HEK293T (cell line): ENCODE measurements around the gene HOXB4.

Experiments
- CTCF ChIA-PET: fragments of 350-600 bp; formaldehyde crosslinking; extraction: SDS; loops from one replicate; lab custom pipeline; 2021; ENCODE audit warnings: antibody characterized with exemption, inconsistent platforms; lab: Yijun Ruan, JAX
- POLR2A ChIA-PET: fragments of 350-600 bp; formaldehyde crosslinking; extraction: SDS; loops from one replicate; lab custom pipeline; 2020; ENCODE audit warnings: antibody characterized with exemption, inconsistent platforms; lab: Yijun Ruan, JAX
- DNase-seq: peaks from one replicate; pipeline ENCODE4 v3.0.0; 2012; ENCODE audit warnings: mixed read lengths; ENCODE audit errors: extremely low spot score
- ARNT ChIP-seq: fragments of 450-650 bp; IDR thresholded peaks from 2 replicates; pipeline ENCODE4 v1.6.1; 2017; ENCODE audit warnings: mild to moderate bottlenecking
- CTBP1 ChIP-seq: fragments of 450-650 bp; IDR thresholded peaks from 2 replicates; pipeline ENCODE4 v1.6.1; 2016; ENCODE audit warnings: borderline replicate concordance
- ELF4 ChIP-seq: fragments of 450-650 bp; IDR thresholded peaks from 2 replicates; pipeline ENCODE4 v1.6.1; 2017; ENCODE audit warnings: antibody characterized with exemption
- FOXA1 ChIP-seq: fragments of 450-650 bp; IDR thresholded peaks from 2 replicates; pipeline ENCODE4 v1.6.1; 2016; ENCODE audit warnings: mild to moderate bottlenecking
- FOXK2 ChIP-seq: fragments of 450-650 bp; IDR thresholded peaks from 2 replicates; pipeline ENCODE4 v1.6.1; 2016; ENCODE audit warnings: mild to moderate bottlenecking
- FOXM1 ChIP-seq: fragments of 450-650 bp; IDR thresholded peaks from 2 replicates; pipeline ENCODE4 v1.6.1; 2017; ENCODE audit warnings: mild to moderate bottlenecking, borderline replicate concordance
- HDGF ChIP-seq: fragments of 450-650 bp; IDR thresholded peaks from 2 replicates; pipeline ENCODE4 v1.6.1; 2017; ENCODE audit warnings: antibody characterized with exemption, borderline replicate concordance
- L3MBTL2 ChIP-seq: fragments of 450-650 bp; conservative IDR thresholded peaks from 2 replicates; pipeline ENCODE4 v1.6.1; 2016; ENCODE audit warnings: mild to moderate bottlenecking
- LEF1 ChIP-seq: fragments of 450-650 bp; IDR thresholded peaks from 2 replicates; pipeline ENCODE4 v1.6.1; 2017; ENCODE audit warnings: mild to moderate bottlenecking, borderline replicate concordance
- NFRKB ChIP-seq: fragments of 450-650 bp; IDR thresholded peaks from 2 replicates; pipeline ENCODE4 v1.6.1; 2016; ENCODE audit warnings: mild to moderate bottlenecking, moderate library complexity
- PKNOX1 ChIP-seq: fragments of 450-650 bp; IDR thresholded peaks from 2 replicates; pipeline ENCODE4 v1.6.1; 2016
- SP1 ChIP-seq: fragments of 450-650 bp; IDR thresholded peaks from 2 replicates; pipeline ENCODE4 v1.6.1; 2017
- SUZ12 ChIP-seq: fragments of 450-650 bp; IDR thresholded peaks from 2 replicates; pipeline ENCODE4 v1.6.1; 2016; ENCODE audit warnings: mild to moderate bottlenecking
- TARDBP ChIP-seq: fragments of 450-650 bp; IDR thresholded peaks from 2 replicates; pipeline ENCODE4 v1.6.1; 2016
- ZNF384 ChIP-seq: fragments of 450-650 bp; IDR thresholded peaks from 2 replicates; pipeline ENCODE4 v1.6.1; 2016

The HOXB4 gene

GRCh38 chr17:48551596-48552465, 26.3 kb downstream of the HOXB4 start:
- DNase-seq, result no peak
- no peak for TF ChIP-seq FOXM1
- TF ChIP-seq ELF4, result no peak
- ChIA-PET POLR2A (no interaction called here), CTCF (no interaction called here)

GRCh38 chr17:48551214-48551555, 27.0 kb downstream of the HOXB4 start:
- no peak for TF ChIP-seq SP1
- ChIA-PET POLR2A (no interaction called here), CTCF (no interaction called here)
- no peak for DNase-seq

DNA sequence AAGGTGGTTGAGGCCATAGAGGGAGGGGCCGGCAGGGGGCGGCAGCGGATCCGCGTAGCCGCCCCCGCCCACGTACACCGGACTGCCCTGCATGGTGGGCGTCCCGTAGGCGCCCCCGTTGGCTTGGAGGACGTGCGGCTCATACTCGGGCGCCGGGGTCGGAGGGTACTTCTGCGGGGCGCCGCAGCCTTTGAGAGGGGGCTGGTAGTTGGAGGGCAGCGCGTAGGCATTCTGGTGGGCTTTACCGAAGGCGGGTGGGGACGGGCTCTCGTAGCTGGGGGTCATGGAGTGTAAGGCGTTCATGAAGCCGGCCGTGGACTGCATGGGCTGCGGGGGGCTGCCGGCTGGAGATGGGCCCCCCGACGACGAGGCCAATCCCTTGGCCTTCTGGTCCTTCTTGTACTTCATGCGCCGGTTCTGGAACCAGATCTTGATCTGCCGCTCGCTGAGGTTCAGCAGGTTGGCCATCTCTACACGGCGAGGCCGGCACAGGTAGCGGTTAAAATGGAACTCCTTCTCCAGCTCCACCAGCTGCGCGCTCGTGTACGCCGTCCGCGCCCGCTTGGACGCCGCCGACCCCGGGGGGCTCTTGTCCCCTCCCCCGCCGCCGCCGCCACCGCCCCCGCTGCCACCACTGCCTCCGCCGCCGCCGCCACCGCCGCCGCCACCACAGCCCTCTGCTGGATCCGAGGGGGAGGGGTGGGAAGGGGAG, 27.5 kb downstream of the HOXB4 start:
- no peak for DNase-seq
- ChIA-PET POLR2A (no interaction called here), CTCF (no interaction called here)
- no peak for TF ChIP-seq FOXA1
- no peak for TF ChIP-seq LEF1
- TF ChIP-seq ARNT, result no peak

GRCh38 chr17:48549914-48550501, 28.1 kb downstream of the HOXB4 start:
- TF ChIP-seq L3MBTL2, result no peak
- CTCF ChIA-PET, result interaction anchor here (0.6 kb wide), 1 partner anchor 41 kb away, joined by 3 read pairs; no protein-coding TSS in a partner anchor
- POLR2A ChIA-PET, result no interaction called here
- DNase-seq, result no peak

- DNase-seq, result no peak
- TF ChIP-seq LEF1 (no peak), FOXM1 (no peak), FOXA1 (no peak), FOXK2 (no peak), SUZ12 (no peak), SP1 (no peak), PKNOX1 (no peak), ARNT (no peak), CTBP1 (no peak), ELF4 (no peak), ZNF384 (no peak), TARDBP (no peak), NFRKB (no peak)
- CTCF ChIA-PET, result interaction anchor here (0.6 to 1.2 kb wide), 2 partner anchors 38 to 42 kb away, joined by 3 to 4 read pairs; no protein-coding TSS in a partner anchor
- POLR2A ChIA-PET, result no interaction called here
Measured at GRCh38 chr17:48549281-48549630, 28.9 kb downstream of the HOXB4 start.

DNA sequence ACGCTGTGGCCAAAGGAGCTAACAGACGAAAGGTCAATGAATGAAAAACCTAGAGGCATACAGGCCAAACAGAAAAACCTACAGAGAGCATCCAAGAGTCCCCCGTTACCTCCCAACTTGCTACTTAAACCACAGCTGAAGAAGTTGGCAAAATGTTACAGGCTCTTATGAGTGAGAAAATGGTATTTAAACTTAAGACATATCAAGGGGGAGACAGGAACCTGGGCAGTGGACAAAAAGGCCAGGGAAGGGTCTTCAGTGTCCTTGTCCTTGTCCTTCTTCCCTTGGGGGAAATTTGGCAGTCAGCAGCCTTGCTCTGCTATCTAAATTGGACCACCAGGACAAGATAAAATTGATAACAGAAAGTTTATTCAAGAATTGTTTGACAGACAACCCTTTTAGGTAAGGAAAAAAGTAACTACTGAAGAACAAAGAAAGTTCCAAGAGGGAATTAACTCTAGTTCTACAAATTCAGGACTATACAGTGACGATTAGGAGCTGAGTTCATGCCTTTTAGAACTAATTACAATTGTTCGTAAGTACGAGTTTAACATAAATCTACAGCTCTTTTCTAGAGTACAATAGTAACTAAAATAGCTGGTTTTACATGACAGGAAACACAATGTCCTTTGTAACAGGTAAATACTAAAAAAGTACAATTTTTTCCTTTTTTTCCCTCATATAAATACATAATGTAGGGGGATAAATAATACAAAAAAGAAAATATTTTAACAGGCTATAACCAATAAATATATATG, 29.4 kb downstream of the HOXB4 start:
- TF ChIP-seq LEF1, result no peak
- TF ChIP-seq SP1, result no peak
- TF ChIP-seq HDGF, result no peak
- no peak for TF ChIP-seq PKNOX1
- ChIA-PET POLR2A (interaction anchor here (0.9 to 3.1 kb wide), 5 partner anchors 8 to 500 kb away, joined by 3 to 21 read pairs (median 9); no protein-coding TSS in a partner anchor), CTCF (interaction anchor here (1.2 to 2.5 kb wide), 3 partner anchors 11 to 39 kb away, joined by 4 to 10 read pairs (median 4); no protein-coding TSS in a partner anchor)
- no peak for DNase-seq

DNA sequence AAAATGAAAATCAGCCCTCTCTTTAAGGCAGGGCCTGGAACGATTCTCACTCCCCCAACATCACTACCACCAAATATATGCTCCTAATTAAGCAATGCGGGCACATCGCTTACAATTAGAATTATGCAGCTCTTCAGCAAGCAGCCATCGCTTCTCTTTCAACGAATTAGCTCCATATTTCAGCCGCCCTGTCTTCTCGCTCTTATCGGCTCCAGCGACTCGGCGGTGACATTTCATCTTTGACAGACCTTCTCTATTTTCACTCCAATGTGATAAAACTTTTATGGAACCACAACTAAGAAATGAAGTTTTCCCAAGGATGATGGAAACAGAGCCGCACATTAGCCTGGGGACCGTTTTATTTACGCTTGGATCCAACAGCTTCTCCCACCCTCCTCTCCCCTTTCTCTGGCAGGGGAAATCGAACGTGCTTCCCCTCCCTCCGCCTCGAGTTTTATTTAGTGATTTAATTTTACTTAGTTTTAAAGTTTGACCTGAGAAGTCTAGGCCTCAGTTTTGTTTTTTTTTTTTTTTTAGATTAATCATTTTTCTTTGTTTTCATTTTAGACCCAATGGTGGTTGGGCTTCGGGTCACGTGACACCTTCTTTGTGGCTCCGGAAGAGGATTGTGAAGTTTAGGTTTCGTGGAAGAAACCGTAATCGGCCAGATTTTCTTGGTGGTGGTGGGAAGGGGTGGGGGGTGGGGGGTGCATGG, 30.2 kb downstream of the HOXB4 start:
- ChIA-PET CTCF (interaction anchor here (0.6 to 2.5 kb wide), 6 partner anchors 10 to 55 kb away, joined by 4 to 10 read pairs (median 4); no protein-coding TSS in a partner anchor), POLR2A (interaction anchor here (0.8 to 3.1 kb wide), 14 partner anchors 9 to 499 kb away, joined by 3 to 21 read pairs (median 7); partner anchors contain the start of genes HOXB5 and HOXB9)
- TF ChIP-seq SP1, result no peak
- peak; percentile 88 for TF ChIP-seq ZNF384
- TF ChIP-seq CTBP1, result peak; percentile 39
- peak; percentile 83 for TF ChIP-seq PKNOX1
- TF ChIP-seq LEF1, result peak; percentile 39; the same call in 1 of the 2 replicates
- TF ChIP-seq FOXA1, result no peak
- TF ChIP-seq L3MBTL2, result 0 out of 2 replicates have a peak, but pooled peaks have one; percentile 21
- peak; percentile 33 for DNase-seq
